A549 (cell line): ENCODE data around the gene GMDS. TPM values are rescaled to one million over a fixed set of nuclear protein-coding genes. Genes with fewer than 3 reads are reported as not detected.

Experiments used
- ATAC-seq, 2 experiments: fragments of 200-7000 bp in 1 of 2; fragments of >200 bp in 1 of 2; cut with Nextera tagmentation in 1 of 2; cut with Tn5 transposase in 1 of 2; 3 replicates each; pipeline versions ENCODE4 v1.8.0 to v1.9.1; 2018 to 2020; ENCODE audit warnings: mild to moderate bottlenecking in 1 of 2, moderate library complexity in 1 of 2
- CTCF ChIA-PET: fragments of 300-600 bp; sonication (Branson Sonifier 250); formaldehyde crosslinking; extraction: SDS; loops from one replicate; lab custom pipeline; 2021; ENCODE audit warnings: antibody characterized with exemption, inconsistent platforms; lab: Yijun Ruan, JAX
- POLR2A ChIA-PET: fragments of 350-600 bp; formaldehyde crosslinking; extraction: SDS; loops from one replicate; lab custom pipeline; 2021; ENCODE audit warnings: antibody characterized with exemption, inconsistent platforms; lab: Yijun Ruan, JAX
- DNase-seq, 2 experiments: peaks; one replicate each; pipeline versions ENCODE4 v3.0.0 to v3.0.0-alpha.2; 2011 to 2016; ENCODE audit warnings: low read depth in 1 of 2, low spot score in 1 of 2
- FAIRE-seq: peaks from 2 replicates; lab custom pipeline; 2011; peaks lifted over from hg19 to GRCh38; lab: Jason Lieb, UNC
- H3K27ac ChIP-seq, 2 experiments: fragments of >200 bp; sonication (Bioruptor Twin); formaldehyde crosslinking; 3 replicates each; pipeline ENCODE4 v1.5.1; 2016 to 2017
- H3K4me1 ChIP-seq: fragments of >200 bp; sonication (Bioruptor Twin); formaldehyde crosslinking; 3 replicates; pipeline ENCODE4 v1.6.1; 2016
- H3K4me2 ChIP-seq: fragments of >200 bp; sonication (Bioruptor Twin); formaldehyde crosslinking; 3 replicates; pipeline ENCODE4 v1.6.1; 2016
- H3K4me3 ChIP-seq: fragments of >200 bp; sonication (Bioruptor Twin); formaldehyde crosslinking; 3 replicates; pipeline ENCODE4 v1.5.1; 2016
- H3K9me3 ChIP-seq: fragments of >200 bp; sonication (Bioruptor Twin); formaldehyde crosslinking; 3 replicates; pipeline ENCODE4 v1.6.1; 2016
- BCL3 ChIP-seq: fragments of >200 bp; sonication (Bioruptor Twin); formaldehyde crosslinking; IDR thresholded peaks from 3 replicates; pipeline ENCODE4 v1.6.1; 2016
- CBX2 ChIP-seq: fragments of 200-600 bp; sonication (generic); IDR thresholded peaks from 2 replicates; pipeline ENCODE4 v1.6.1; 2016; ENCODE audit warnings: low read depth, mild to moderate bottlenecking, borderline replicate concordance
- CEBPB ChIP-seq, 2 experiments: fragments of >200 bp in 1 of 2; sonication (Bioruptor Twin) in 1 of 2; formaldehyde crosslinking in 1 of 2; IDR thresholded peaks; 2 replicates each; pipeline ENCODE4 v1.6.1; 2012 to 2016
- CHD2 ChIP-seq: fragments of 150-350 bp; IDR thresholded peaks from 2 replicates; pipeline ENCODE4 v1.6.1; 2014; ENCODE audit warnings: low read length; ENCODE audit not compliant: partially characterized antibody
- CHD4 ChIP-seq: fragments of 200-600 bp; sonication (generic); IDR thresholded peaks from 2 replicates; pipeline ENCODE4 v1.6.1; 2016; ENCODE audit warnings: antibody characterized with exemption, mild to moderate bottlenecking, borderline replicate concordance
- CTCF ChIP-seq: fragments of >200 bp; sonication (Bioruptor Twin); formaldehyde crosslinking; IDR thresholded peaks from 3 replicates; pipeline ENCODE4 v1.5.1; 2016
- E2F6 ChIP-seq: IDR thresholded peaks from 2 replicates; pipeline ENCODE4 v1.6.1; 2012; ENCODE audit warnings: low read depth, borderline replicate concordance
- EHMT2 ChIP-seq: fragments of 200-600 bp; sonication (generic); IDR thresholded peaks from 2 replicates; pipeline ENCODE4 v1.6.1; 2016; ENCODE audit warnings: antibody characterized with exemption, low read depth, mild to moderate bottlenecking, moderate library complexity
- EP300 ChIP-seq, 2 experiments: fragments of >200 bp; sonication (Bioruptor Twin); formaldehyde crosslinking; IDR thresholded peaks; 2 replicates in 1 of 2; 3 replicates in 1 of 2; pipeline ENCODE4 v1.6.1; 2016 to 2017
- FOSL2 ChIP-seq, 2 experiments: fragments of 450-650 bp in 1 of 2; fragments of >200 bp in 1 of 2; sonication (Bioruptor Twin) in 1 of 2; formaldehyde crosslinking; IDR thresholded peaks; 2 replicates each; pipeline versions ENCODE4 v1.5.0 to v1.6.1; 2016 to 2020; ENCODE audit warnings: mild to moderate bottlenecking in 1 of 2, moderate library complexity in 1 of 2
- HOXA7 ChIP-seq: fragments of 250-450 bp; sonication (Bioruptor Pico); IDR thresholded peaks from 2 replicates; pipeline ENCODE4 v1.5.0; 2020; ENCODE audit warnings: mild to moderate bottlenecking, moderate library complexity
- HOXB13 ChIP-seq: fragments of 250-450 bp; sonication (Bioruptor Pico); IDR thresholded peaks from 2 replicates; pipeline ENCODE4 v1.5.0; 2020; ENCODE audit warnings: low read depth, mild to moderate bottlenecking, moderate library complexity
- JUN ChIP-seq, 2 experiments: fragments of >200 bp; sonication (Bioruptor Twin); formaldehyde crosslinking; IDR thresholded peaks; 2 replicates in 1 of 2; 3 replicates in 1 of 2; pipeline ENCODE4 v1.6.1; 2016 to 2017
- KDM5A ChIP-seq: fragments of 200-600 bp; sonication (generic); IDR thresholded peaks from 2 replicates; pipeline ENCODE4 v1.6.1; 2016; ENCODE audit warnings: antibody characterized with exemption, mild to moderate bottlenecking
- MAZ ChIP-seq: fragments of 150-350 bp; IDR thresholded peaks from 2 replicates; pipeline ENCODE4 v1.6.1; 2014; ENCODE audit warnings: antibody characterized with exemption, low read depth, low read length, borderline replicate concordance
- MYC ChIP-seq: IDR thresholded peaks from 2 replicates; pipeline ENCODE4 v1.6.1; 2012; ENCODE audit warnings: mild to moderate bottlenecking, inconsistent platforms, low read length, improper control_type of control experiment, borderline replicate concordance
- NFE2L2 ChIP-seq: fragments of 150-350 bp; conservative IDR thresholded peaks from 2 replicates; pipeline ENCODE4 v1.6.1; 2014; ENCODE audit warnings: low read length
- NPAS2 ChIP-seq: fragments of 250-450 bp; sonication (Bioruptor Pico); IDR thresholded peaks from 2 replicates; pipeline ENCODE4 v1.8.0; 2022; ENCODE audit warnings: mild to moderate bottlenecking, moderate library complexity, borderline replicate concordance
- PHF8 ChIP-seq: fragments of 200-600 bp; sonication (generic); IDR thresholded peaks from 2 replicates; pipeline ENCODE4 v1.6.1; 2016; ENCODE audit warnings: low read depth, mild to moderate bottlenecking, antibody characterized with exemption, moderate library complexity, borderline replicate concordance
- RAD21 ChIP-seq, 2 experiments: fragments of >200 bp in 1 of 2; sonication (Bioruptor Twin) in 1 of 2; formaldehyde crosslinking in 1 of 2; IDR thresholded peaks in 1 of 2; conservative IDR thresholded peaks in 1 of 2; 2 replicates in 1 of 2; 3 replicates in 1 of 2; pipeline ENCODE4 v1.6.1; 2012 to 2018; ENCODE audit warnings: inconsistent platforms in 1 of 2
- RNF2 ChIP-seq: fragments of 200-600 bp; sonication (generic); IDR thresholded peaks from 2 replicates; pipeline ENCODE4 v1.6.1; 2016; ENCODE audit warnings: low read depth, mild to moderate bottlenecking, antibody characterized with exemption, moderate library complexity, borderline replicate concordance
- ZC3H11A ChIP-seq: fragments of 450-650 bp; IDR thresholded peaks from 2 replicates; pipeline ENCODE4 v1.6.1; 2014; ENCODE audit warnings: antibody characterized with exemption, mild to moderate bottlenecking
- ZSCAN20 ChIP-seq: fragments of 250-450 bp; sonication (Bioruptor Pico); IDR thresholded peaks from 2 replicates; pipeline ENCODE4 v1.8.0; 2022; ENCODE audit warnings: mild to moderate bottlenecking, moderate library complexity
- WGBS: methylation state at CpG from one replicate; pipeline ENCODE4 v1.1.6; 2017; ENCODE audit errors: missing lambda C conversion rate; 5-methylcytosine and 5-hydroxymethylcytosine counted together
- polyA plus RNA-seq, 4 experiments: library from polyadenylated mRNA; depleted of rRNA in 3 of 4; stranded (reverse); fragments of >200 nt; fragmentation: RNase III in 1 of 4; extraction: RNeasy Plus Mini Kit Qiagen cat#74134 plus additional on column Dnase treatment in 1 of 4; gene quantifications; 2 replicates in 3 of 4; 3 replicates in 1 of 4; pipeline ENCODE4 v1.2.3, GENCODE V29; 2011 to 2017
- TF ChIP-seq, protein P1 (sequence below): fragments of 450-650 bp; IDR thresholded peaks from 2 replicates; pipeline ENCODE4 v1.6.1; 2014; ENCODE audit warnings: antibody characterized with exemption

Gene GMDS
- polyA plus RNA-seq, 2 of the 4 experiments (the other 2 are of a cell fraction): 9.9 to 12.4 TPM

GRCh38 chr6:1619098-1619672, 626.2 kb downstream of the GMDS start:
- 95% methylated on average over 25 of the region's 40 CpGs for WGBS
- TF ChIP-seq BCL3 (no peak), NPAS2 (no peak), CHD2 (no peak), CHD4 (no peak), KDM5A (no peak), PHF8 (no peak), CEBPB (IDR thresholded peaks at IDR 0.05) (no peak), RNF2 (no peak), EHMT2 (no peak), EP300 (IDR thresholded peaks at IDR 0.05) (no peak)
- TF ChIP-seq, protein P1, sequence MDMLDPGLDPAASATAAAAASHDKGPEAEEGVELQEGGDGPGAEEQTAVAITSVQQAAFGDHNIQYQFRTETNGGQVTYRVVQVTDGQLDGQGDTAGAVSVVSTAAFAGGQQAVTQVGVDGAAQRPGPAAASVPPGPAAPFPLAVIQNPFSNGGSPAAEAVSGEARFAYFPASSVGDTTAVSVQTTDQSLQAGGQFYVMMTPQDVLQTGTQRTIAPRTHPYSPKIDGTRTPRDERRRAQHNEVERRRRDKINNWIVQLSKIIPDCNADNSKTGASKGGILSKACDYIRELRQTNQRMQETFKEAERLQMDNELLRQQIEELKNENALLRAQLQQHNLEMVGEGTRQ: no peak
- H3K4me2 ChIP-seq: no peak overlapping the region
- ChIA-PET POLR2A (no interaction called here), CTCF (no interaction called here)
- H3K9me3 ChIP-seq: no peaks in the 10 kb centered on the region
- FAIRE-seq (no peak), ATAC-seq (no peak), DNase-seq (no peak)
- H3K4me3 ChIP-seq: no peak overlapping the region
- no peak overlapping the region for H3K27ac ChIP-seq
- no peaks in the 10 kb centered on the region; the same call in 2 of the 3 replicates for H3K4me1 ChIP-seq

- no peak overlapping the region for H3K4me3 ChIP-seq
- TF ChIP-seq ZC3H11A (no peak), CBX2 (no peak), HOXB13 (no peak), MAZ (no peak), CHD4 (no peak), RAD21 (conservative IDR thresholded peaks at IDR 0.05 in 1 of 2, IDR thresholded peaks at IDR 0.05 in 1 of 2) (no peak), ZSCAN20 (CRISPR knock-in tag) (no peak), FOSL2 (IDR thresholded peaks at IDR 0.05) (no peak), FOSL2 (CRISPR knock-in tag; IDR thresholded peaks at IDR 0.05) (no peak), RNF2 (no peak), CTCF (no peak), CEBPB (IDR thresholded peaks at IDR 0.05) (no peak), CHD2 (no peak), MYC (no peak), JUN (IDR thresholded peaks at IDR 0.05) (no peak), EP300 (IDR thresholded peaks at IDR 0.05) (no peak), NFE2L2 (no peak), PHF8 (no peak), HOXA7 (no peak), E2F6 (no peak)
Observed at GRCh38 chr6:1618311-1619097, 626.9 kb downstream of the GMDS start.

More at GRCh38 chr6:1618311-1619097, 626.9 kb downstream of the GMDS start:
- CTCF ChIA-PET: interaction anchor here (1.2 kb wide), 1 partner anchor 8 kb away, joined by 3 read pairs; no protein-coding TSS in a partner anchor
- no peak for FAIRE-seq
- 86% methylated on average over 22 of the region's 31 CpGs for WGBS
- no peak for DNase-seq
- H3K27ac ChIP-seq: no peak overlapping the region
- no peak for ATAC-seq
- H3K9me3 ChIP-seq: no peaks in the 10 kb centered on the region
- no peak overlapping the region for H3K4me2 ChIP-seq
- POLR2A ChIA-PET: no interaction called here
- H3K4me1 ChIP-seq: peaks cover under 1% of the 10 kb centered on the region; the same call in 1 of the 3 replicates
